Measurements from ENCODE around the gene NTM.
A peak's percentile ranks its signal among the peaks of the same experiment; 100 is the strongest.

NTM gene

GRCh38 chr11:131671320-131671719, 300.9 kb downstream of the NTM start:
- H3K27me3 ChIP-seq = no peaks in the 10 kb centered on the region
- no peaks in the 10 kb centered on the region for H3K36me3 ChIP-seq
- H3K4me1 ChIP-seq = no peaks in the 10 kb centered on the region
- H3K9me3 ChIP-seq = no peaks in the 10 kb centered on the region
- no peak for DNase-seq
- no peak for TF ChIP-seq CTCF (IDR thresholded peaks at IDR 0.05; ENCODE audit: low read depth, low read length)
- no peak overlapping the region for H3K4me3 ChIP-seq (ENCODE audit: low read depth, low read length)

GRCh38 chr11:131671734-131672133, 301.3 kb downstream of the NTM start:
- Histone ChIP-seq H3K4me1 (no peaks in the 10 kb centered on the region), H3K27me3 (no peaks in the 10 kb centered on the region), H3K4me3 (ENCODE audit: low read depth, low read length) (no peak overlapping the region), H3K9me3 (no peaks in the 10 kb centered on the region), H3K36me3 (no peaks in the 10 kb centered on the region)
- no peak for DNase-seq
- no peak for TF ChIP-seq CTCF (IDR thresholded peaks at IDR 0.05; ENCODE audit: low read depth, low read length)

- no peaks in the 10 kb centered on the region for H3K36me3 ChIP-seq
- H3K4me1 ChIP-seq = no peaks in the 10 kb centered on the region
- H3K9me3 ChIP-seq = no peaks in the 10 kb centered on the region
- TF ChIP-seq CTCF (IDR thresholded peaks at IDR 0.05; ENCODE audit: low read depth, low read length) = no peak
- H3K4me3 ChIP-seq (ENCODE audit: low read depth, low read length) = no peak overlapping the region
- DNase-seq = no peak
- H3K27me3 ChIP-seq = no peaks in the 10 kb centered on the region
Observed at GRCh38 chr11:131672191-131672590, 301.8 kb downstream of the NTM start.

GRCh38 chr11:131674051-131674755, 303.8 kb downstream of the NTM start:
- DNase-seq = peak; percentile 53
- Histone ChIP-seq H3K36me3 (no peaks in the 10 kb centered on the region), H3K9me3 (no peaks in the 10 kb centered on the region; the same call in 1 of the 2 replicates), H3K4me3 (ENCODE audit: low read depth, low read length) (no peak overlapping the region), H3K4me1 (no peaks in the 10 kb centered on the region), H3K27me3 (no peaks in the 10 kb centered on the region)
- peak; percentile 93 for TF ChIP-seq CTCF (IDR thresholded peaks at IDR 0.05; ENCODE audit: low read depth, low read length)

GRCh38 chr11:131675121-131675888, 304.9 kb downstream of the NTM start:
- Histone ChIP-seq H3K27me3 (no peaks in the 10 kb centered on the region), H3K4me1 (no peaks in the 10 kb centered on the region), H3K36me3 (no peaks in the 10 kb centered on the region), H3K9me3 (no peaks in the 10 kb centered on the region; the same call in 1 of the 2 replicates), H3K4me3 (ENCODE audit: low read depth, low read length) (no peak overlapping the region)
- no peak for DNase-seq
- TF ChIP-seq CTCF (IDR thresholded peaks at IDR 0.05; ENCODE audit: low read depth, low read length) = no peak

All from BE2C (cell line).